PC-3 (cell line): Measurements from ENCODE around the gene DIP2C. TPM values are rescaled to one million over a fixed set of nuclear protein-coding genes. Genes with fewer than 3 reads are reported as not detected.

Experiments
- ATAC-seq: fragments of 200-7000 bp; cut with Tn5 transposase; 2 replicates; pipeline ENCODE4 v1.9.1; 2020; ENCODE audit warnings: mild to moderate bottlenecking, moderate library complexity
- BruUV-seq: library from RNA; stranded (reverse); fragments of 400-500 nt; replicated peaks from 2 replicates; lab custom pipeline; 2021; lab: Mats Ljungman, UMichigan
- CTCF ChIA-PET: fragments of 300-600 bp; sonication (Branson Sonifier 250); formaldehyde crosslinking; loops from one replicate; lab custom pipeline; 2022; ENCODE audit warnings: antibody characterized with exemption; lab: Charles Lee
- POLR2A ChIA-PET: fragments of 300-600 bp; sonication (Branson Sonifier 250); formaldehyde crosslinking; loops from one replicate; lab custom pipeline; 2022; ENCODE audit warnings: antibody characterized with exemption; ENCODE audit not compliant: unreplicated experiment; lab: Charles Lee
- DNase-seq: peaks from one replicate; pipeline ENCODE4 v3.0.0-alpha.2; 2015
- H2AFZ ChIP-seq: fragments of 300-600 bp; sonication (generic); 2 replicates; pipeline ENCODE4 v1.6.0; 2016; ENCODE audit warnings: antibody characterized with exemption, low read length
- H3F3A ChIP-seq: fragments of 300-600 bp; sonication (generic); one replicate; pipeline ENCODE4 v1.6.0; 2017; ENCODE audit warnings: antibody characterized with exemption, low read length, control low read depth, mild to moderate bottlenecking; ENCODE audit not compliant: unreplicated experiment
- H3K27ac ChIP-seq: fragments of 300-600 bp; sonication (generic); 2 replicates; pipeline ENCODE4 v1.5.1; 2016; ENCODE audit warnings: mild to moderate bottlenecking, low read length
- H3K27me3 ChIP-seq: fragments of 300-600 bp; sonication (generic); 2 replicates; pipeline ENCODE4 v1.6.1; 2016; ENCODE audit warnings: low read length, mixed read lengths
- H3K36me3 ChIP-seq: fragments of 300-600 bp; sonication (generic); 2 replicates; pipeline ENCODE4 v1.6.1; 2016; ENCODE audit warnings: low read depth, mixed run types, low read length, mixed read lengths
- H3K4me1 ChIP-seq: fragments of 300-600 bp; sonication (generic); 2 replicates; pipeline ENCODE4 v1.5.1; 2016; ENCODE audit warnings: low read length; ENCODE audit not compliant: insufficient read depth
- H3K4me2 ChIP-seq: fragments of 300-600 bp; sonication (generic); 2 replicates; pipeline ENCODE4 v1.6.0; 2016; ENCODE audit warnings: low read length
- H3K4me3 ChIP-seq: fragments of 300-600 bp; sonication (generic); 2 replicates; pipeline ENCODE4 v1.5.1; 2016; ENCODE audit warnings: mild to moderate bottlenecking, low read length, mixed read lengths
- H3K79me2 ChIP-seq: fragments of 300-600 bp; sonication (generic); 2 replicates; pipeline ENCODE4 v1.6.1; 2017; ENCODE audit warnings: low read length, mixed read lengths
- H3K9ac ChIP-seq: fragments of 300-600 bp; sonication (generic); 2 replicates; pipeline ENCODE4 v1.6.0; 2016; ENCODE audit warnings: mild to moderate bottlenecking, low read length
- H3K9me2 ChIP-seq: fragments of 300-600 bp; sonication (generic); replicated peaks from 2 replicates; pipeline ENCODE4 v1.6.1; 2016; ENCODE audit warnings: mixed run types, low read length, mixed read lengths
- H3K9me3 ChIP-seq: fragments of 300-600 bp; sonication (generic); 2 replicates; pipeline ENCODE4 v1.6.1; 2016; ENCODE audit warnings: low read length, mixed read lengths
- H4K20me1 ChIP-seq: fragments of 300-600 bp; sonication (generic); 2 replicates; pipeline ENCODE4 v1.6.1; 2016; ENCODE audit warnings: low read length, mixed read lengths
- EZH2 ChIP-seq: fragments of 300-600 bp; sonication (generic); IDR thresholded peaks from one replicate; pipeline ENCODE4 v1.6.1; 2017; ENCODE audit warnings: antibody characterized with exemption, mild to moderate bottlenecking, low read length; ENCODE audit not compliant: unreplicated experiment
- EZH2phosphoT487 ChIP-seq: fragments of 300-600 bp; sonication (generic); IDR thresholded peaks from 2 replicates; pipeline ENCODE4 v1.6.1; 2018; ENCODE audit warnings: mild to moderate bottlenecking, antibody characterized with exemption, low read length, borderline replicate concordance
- intact Hi-C: fragments of 100-400 bp; cut with micrococcal nuclease; formaldehyde crosslinking; loops from 2 replicates; pipeline ENCODE4 v1.9.0; 2023
- total RNA-seq: library from RNA; depleted of rRNA; stranded (reverse); fragments of >200 nt; gene quantifications from 2 replicates; pipeline ENCODE4 v1.2.3, GENCODE V29; 2014
- TF ChIP-seq, protein P1 (sequence below): fragments of 300-600 bp; sonication (generic); conservative IDR thresholded peaks from 2 replicates; pipeline ENCODE4 v1.5.1; 2017; ENCODE audit warnings: antibody characterized with exemption, low read depth, mild to moderate bottlenecking, low read length

DIP2C gene
- total RNA-seq, 1 experiment from 2014 or later = 3.1 TPM

- Histone ChIP-seq H3K79me2 (no peaks in the 10 kb centered on the region), H3K9me3 (no peaks in the 10 kb centered on the region), H3K9me2 (no peaks in the 10 kb centered on the region), H3K27me3 (no peaks in the 10 kb centered on the region), H3F3A (no peaks in the 10 kb centered on the region), H3K36me3 (no peaks in the 10 kb centered on the region), H2AFZ (no peak overlapping the region), H3K9ac (no peak overlapping the region), H3K4me3 (no peak overlapping the region), H4K20me1 (no peaks in the 10 kb centered on the region), H3K4me1 (0 out of 2 replicates have a peak, but pooled peaks cover 4% of the 10 kb centered on the region), H3K27ac (no peak overlapping the region), H3K4me2 (no peak overlapping the region)
- no TSS peak for BruUV-seq
- ChIA-PET CTCF (interaction anchor here (0.9 kb wide), 1 partner anchor 278 kb away, joined by 3 read pairs; no protein-coding TSS in a partner anchor), POLR2A (no interaction called here)
- no peak for TF ChIP-seq EZH2
- TF ChIP-seq, protein P1, sequence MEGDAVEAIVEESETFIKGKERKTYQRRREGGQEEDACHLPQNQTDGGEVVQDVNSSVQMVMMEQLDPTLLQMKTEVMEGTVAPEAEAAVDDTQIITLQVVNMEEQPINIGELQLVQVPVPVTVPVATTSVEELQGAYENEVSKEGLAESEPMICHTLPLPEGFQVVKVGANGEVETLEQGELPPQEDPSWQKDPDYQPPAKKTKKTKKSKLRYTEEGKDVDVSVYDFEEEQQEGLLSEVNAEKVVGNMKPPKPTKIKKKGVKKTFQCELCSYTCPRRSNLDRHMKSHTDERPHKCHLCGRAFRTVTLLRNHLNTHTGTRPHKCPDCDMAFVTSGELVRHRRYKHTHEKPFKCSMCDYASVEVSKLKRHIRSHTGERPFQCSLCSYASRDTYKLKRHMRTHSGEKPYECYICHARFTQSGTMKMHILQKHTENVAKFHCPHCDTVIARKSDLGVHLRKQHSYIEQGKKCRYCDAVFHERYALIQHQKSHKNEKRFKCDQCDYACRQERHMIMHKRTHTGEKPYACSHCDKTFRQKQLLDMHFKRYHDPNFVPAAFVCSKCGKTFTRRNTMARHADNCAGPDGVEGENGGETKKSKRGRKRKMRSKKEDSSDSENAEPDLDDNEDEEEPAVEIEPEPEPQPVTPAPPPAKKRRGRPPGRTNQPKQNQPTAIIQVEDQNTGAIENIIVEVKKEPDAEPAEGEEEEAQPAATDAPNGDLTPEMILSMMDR = no peak
- no peak for TF ChIP-seq EZH2phosphoT487
- intact Hi-C loops = loop anchor here (2.0 to 5.0 kb wide), 3 partner anchors 69 to 277 kb away; no protein-coding TSS in a partner anchor
- no peak for ATAC-seq
- no peak for DNase-seq
Measured at GRCh38 chr10:511849-512191, 177.6 kb downstream of the DIP2C start.

DNA sequence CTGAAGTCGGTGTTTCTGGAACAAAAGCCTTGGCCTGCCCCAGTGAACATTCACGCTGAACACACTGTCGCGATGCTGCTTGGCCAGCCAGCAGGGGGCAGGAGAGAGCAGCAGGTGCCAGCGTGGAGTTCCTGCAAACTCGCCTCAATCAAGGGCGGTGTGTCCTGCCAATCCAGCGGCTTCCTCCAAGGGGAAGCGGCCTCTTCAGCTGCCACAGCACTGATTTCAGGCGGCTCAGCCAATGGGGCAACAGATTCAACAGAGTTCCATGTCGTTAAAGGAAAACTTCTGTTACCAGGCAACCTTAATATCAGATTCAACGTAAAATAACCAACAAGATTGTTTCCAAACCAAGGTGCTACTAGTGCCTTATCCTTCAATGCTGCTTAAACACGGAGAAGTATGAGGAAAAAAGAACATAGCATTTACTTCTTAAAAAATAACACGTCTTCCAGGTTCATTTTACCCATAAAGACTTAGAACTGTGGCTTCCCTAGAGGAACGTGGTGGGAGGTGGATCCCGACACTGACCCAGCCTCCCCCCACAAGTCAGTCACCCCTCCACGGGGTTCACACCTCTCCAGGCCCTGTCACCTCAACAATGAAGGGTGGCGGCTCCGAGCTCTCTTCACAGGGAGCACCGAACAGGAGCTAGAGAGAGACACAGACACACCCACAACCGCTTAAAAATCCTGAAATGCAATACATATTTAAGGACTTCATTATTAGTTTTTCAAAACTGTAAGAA is 178.2 kb downstream of the DIP2C start:
- H4K20me1 ChIP-seq = no peaks in the 10 kb centered on the region
- ATAC-seq = peak; percentile 98
- H3K4me1 ChIP-seq = 0 out of 2 replicates have a peak, but pooled peaks cover 4% of the 10 kb centered on the region
- no peak for TF ChIP-seq EZH2phosphoT487
- TF ChIP-seq, protein P1 = peak; percentile 79
- no peaks in the 10 kb centered on the region for H3K9me3 ChIP-seq
- no peaks in the 10 kb centered on the region for H3K79me2 ChIP-seq
- H3K36me3 ChIP-seq = no peaks in the 10 kb centered on the region
- POLR2A ChIA-PET = interaction anchor here (0.6 kb wide), 1 partner anchor 75 kb away, joined by 3 read pairs; no protein-coding TSS in a partner anchor
- no peak overlapping the region for H3K4me3 ChIP-seq
- H3K9ac ChIP-seq = no peak overlapping the region
- H3K9me2 ChIP-seq = no peaks in the 10 kb centered on the region
- 0 out of 2 replicates have a peak overlapping the region, but pooled peaks have one; percentile 26 for H3K4me2 ChIP-seq
- CTCF ChIA-PET = interaction anchor here (0.7 to 0.9 kb wide), 3 partner anchors 48 to 278 kb away, joined by 3 read pairs; no protein-coding TSS in a partner anchor
- no peaks in the 10 kb centered on the region for H3K27me3 ChIP-seq
- DNase-seq = peak; percentile 82
- H3K27ac ChIP-seq = no peak overlapping the region
- H3F3A ChIP-seq = no peaks in the 10 kb centered on the region
- peak overlapping the region; percentile 53; the same call in 1 of the 2 replicates for H2AFZ ChIP-seq
- BruUV-seq = no TSS peak
- intact Hi-C loops = loop anchor here (2.0 to 5.0 kb wide), 3 partner anchors 70 to 278 kb away; no protein-coding TSS in a partner anchor

DNA sequence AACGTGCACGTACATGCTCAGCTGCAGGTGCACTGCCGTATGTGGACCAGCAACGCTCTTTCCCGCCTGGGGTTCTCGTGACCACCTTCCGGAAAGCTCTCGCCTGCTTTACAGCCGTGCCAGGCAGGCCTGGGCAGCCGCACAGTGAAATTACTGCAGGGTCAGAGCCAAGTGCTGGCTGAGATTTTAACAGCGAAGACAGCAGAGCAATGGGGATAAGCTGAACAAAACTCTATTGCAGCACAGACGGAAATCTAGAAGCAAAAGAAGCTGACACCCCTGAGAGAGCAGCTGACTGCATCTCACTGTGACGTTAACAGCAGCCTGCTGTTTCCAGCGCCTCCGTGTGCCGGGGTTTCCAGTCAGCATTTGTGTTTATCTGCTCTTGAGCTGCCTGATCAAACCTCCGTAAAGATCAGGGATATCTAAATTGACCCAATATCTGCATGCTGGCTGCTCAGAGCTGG is 179.0 kb downstream of the DIP2C start:
- Histone ChIP-seq H4K20me1 (no peaks in the 10 kb centered on the region), H3K9me2 (no peaks in the 10 kb centered on the region), H3K4me1 (0 out of 2 replicates have a peak, but pooled peaks cover 4% of the 10 kb centered on the region), H3K79me2 (no peaks in the 10 kb centered on the region), H3F3A (no peaks in the 10 kb centered on the region), H3K27ac (no peak overlapping the region), H3K4me3 (no peak overlapping the region), H2AFZ (peak overlapping the region; percentile 53; the same call in 1 of the 2 replicates), H3K9me3 (no peaks in the 10 kb centered on the region), H3K27me3 (no peaks in the 10 kb centered on the region), H3K36me3 (no peaks in the 10 kb centered on the region), H3K9ac (no peak overlapping the region), H3K4me2 (no peak overlapping the region)
- ChIA-PET CTCF (no interaction called here), POLR2A (no interaction called here)
- BruUV-seq = no TSS peak
- intact Hi-C loops = loop anchor here (2.0 to 5.0 kb wide), 3 partner anchors 70 to 278 kb away; no protein-coding TSS in a partner anchor
- no peak for ATAC-seq
- DNase-seq = no peak
- TF ChIP-seq, protein P1 = no peak
- no peak for TF ChIP-seq EZH2phosphoT487
- no peak for TF ChIP-seq EZH2
